Activated gamma-delta T cell (primary cell): ENCODE measurements around the gene ENTR1.
"Not testable (repeated sequence)": the region's sequence is repeated elsewhere in the genome, so short reads cannot be mapped to it uniquely, and the experiment has no call there.

Source experiments
- DNase-seq: peaks from one replicate; lab custom pipeline; 2025; lab: John Stamatoyannopoulos, UW

Gene ENTR1

GRCh38 chr9:136438548-136439480 is 28.4 kb upstream of the ENTR1 start:
- no peak for DNase-seq

GRCh38 chr9:136437839-136438547 is 27.6 kb upstream of the ENTR1 start:
- no peak for DNase-seq

GRCh38 chr9:136437430-136437829 is 27.0 kb upstream of the ENTR1 start:
- DNase-seq: no peak

- DNase-seq: no peak
Measured at GRCh38 chr9:136436055-136436634, 25.7 kb upstream of the ENTR1 start.

GRCh38 chr9:136434580-136435169 is 24.3 kb upstream of the ENTR1 start:
- DNase-seq: no peak

GRCh38 chr9:136433849-136434579 is 23.6 kb upstream of the ENTR1 start:
- DNase-seq: no peak

GRCh38 chr9:136433043-136433715 is 22.8 kb upstream of the ENTR1 start:
- DNase-seq: no peak

GRCh38 chr9:136432591-136432990 is 22.2 kb upstream of the ENTR1 start:
- DNase-seq: no peak

- DNase-seq: no peak
Measured at GRCh38 chr9:136431782-136432350, 21.5 kb upstream of the ENTR1 start.

GRCh38 chr9:136430588-136431234 is 20.3 kb upstream of the ENTR1 start:
- DNase-seq: no peak

GRCh38 chr9:136429683-136430491 is 19.5 kb upstream of the ENTR1 start:
- DNase-seq: no peak

GRCh38 chr9:136429075-136429628 is 18.7 kb upstream of the ENTR1 start:
- DNase-seq: no peak

GRCh38 chr9:136426787-136427186 is 16.4 kb upstream of the ENTR1 start:
- DNase-seq: no peak

- DNase-seq: not testable (repeated sequence)
Measured at GRCh38 chr9:136425367-136425766, 15.0 kb upstream of the ENTR1 start.

GRCh38 chr9:136424750-136425362 is 14.4 kb upstream of the ENTR1 start:
- DNase-seq: no peak

GRCh38 chr9:136423432-136424146 is 13.2 kb upstream of the ENTR1 start:
- no peak for DNase-seq

GRCh38 chr9:136422876-136423275 is 12.5 kb upstream of the ENTR1 start:
- no peak for DNase-seq

GRCh38 chr9:136421791-136422190 is 11.4 kb upstream of the ENTR1 start:
- no peak for DNase-seq
